HG02970 (cell line): Measurements from ENCODE around the gene ENTR1.
A peak's percentile ranks its signal among the peaks of the same experiment; 100 is the strongest.
"Not testable (repeated sequence)": the region's sequence is repeated elsewhere in the genome, so short reads cannot be mapped to it uniquely, and the experiment has no call there.

Experiments
- ATAC-seq: cut with Tn5 transposase; IDR thresholded peaks from one replicate; pipeline ENCODE4 v1.9.1; 2021; ENCODE audit warnings: mild to moderate bottlenecking, moderate library complexity, moderate number of reproducible peaks; ENCODE audit not compliant: unreplicated experiment, low FRiP score

ENTR1 gene

GRCh38 chr9:136423432-136424146 lies 13.2 kb upstream of the ENTR1 start:
- ATAC-seq: no peak

GRCh38 chr9:136422876-136423275 lies 12.5 kb upstream of the ENTR1 start:
- ATAC-seq: no peak

- ATAC-seq: no peak
Observed at GRCh38 chr9:136421791-136422190, 11.4 kb upstream of the ENTR1 start.

- ATAC-seq: no peak
Observed at GRCh38 chr9:136419092-136419420, 8.6 kb upstream of the ENTR1 start.

GRCh38 chr9:136418182-136419091 lies 8.0 kb upstream of the ENTR1 start:
- ATAC-seq: no peak

- no peak for ATAC-seq
Observed at GRCh38 chr9:136416914-136417313, 6.5 kb upstream of the ENTR1 start.

- ATAC-seq: no peak
Observed at GRCh38 chr9:136416427-136416826, 6.0 kb upstream of the ENTR1 start.

- no peak for ATAC-seq
Observed at GRCh38 chr9:136412962-136413361, 2.5 kb upstream of the ENTR1 start.

GRCh38 chr9:136411378-136411777 lies 964 bp upstream of the ENTR1 start:
- no peak for ATAC-seq

GRCh38 chr9:136409557-136410455 lies 608 bp downstream of the ENTR1 start:
- ATAC-seq: peak; percentile 26

- ATAC-seq: no peak
Observed at GRCh38 chr9:136407911-136408310, 2.5 kb downstream of the ENTR1 start.

GRCh38 chr9:136407061-136407460 lies 3.4 kb downstream of the ENTR1 start:
- ATAC-seq: not testable (repeated sequence)

GRCh38 chr9:136405904-136406303 lies 4.5 kb downstream of the ENTR1 start:
- ATAC-seq: not testable (repeated sequence)

- ATAC-seq: no peak
Observed at GRCh38 chr9:136405481-136405880, 4.9 kb downstream of the ENTR1 start.

- no peak for ATAC-seq
Observed at GRCh38 chr9:136404801-136405136, 5.6 kb downstream of the ENTR1 start.

- no peak for ATAC-seq
Observed at GRCh38 chr9:136403915-136404800, 6.3 kb downstream of the ENTR1 start.

- ATAC-seq: no peak
Observed at GRCh38 chr9:136403538-136403914, 6.9 kb downstream of the ENTR1 start.

GRCh38 chr9:136402067-136402466 lies 8.3 kb downstream of the ENTR1 start:
- no peak for ATAC-seq

GRCh38 chr9:136401173-136401922 lies 9.1 kb downstream of the ENTR1 start:
- no peak for ATAC-seq
